HG03066 (cell line): ENCODE results near the gene E2F6.

ENCODE experiments used
- ATAC-seq: cut with Tn5 transposase; IDR thresholded peaks from one replicate; pipeline ENCODE4 v1.9.1; 2021; ENCODE audit warnings: low read depth; ENCODE audit not compliant: unreplicated experiment

E2F6 gene

GRCh38 chr2:11459816-11460215 lies 6.1 kb downstream of the E2F6 start:
- ATAC-seq, result no peak

DNA sequence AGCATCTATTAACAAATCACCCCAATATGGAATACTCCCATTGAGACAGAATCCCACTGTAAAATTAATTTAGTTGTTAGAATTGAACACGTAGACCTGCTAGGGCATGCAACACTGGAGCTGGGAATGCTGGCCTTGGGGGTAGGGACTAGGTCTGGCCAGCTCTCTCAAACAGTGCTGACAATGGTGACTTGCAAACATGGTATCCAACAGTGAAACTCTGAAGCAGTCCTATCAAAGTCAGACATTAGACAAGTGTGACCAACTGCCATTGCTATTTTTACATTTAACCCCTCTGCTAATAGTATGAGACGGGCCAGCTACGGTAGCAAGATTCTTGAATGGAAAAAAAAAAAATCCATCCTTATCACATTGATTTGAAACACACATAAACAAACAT lies 7.2 kb downstream of the E2F6 start:
- ATAC-seq, result no peak

- no peak for ATAC-seq
These were observed 8.0 kb downstream of the E2F6 start for GRCh38 chr2:11457935-11458334.

- ATAC-seq, result no peak
These were observed 9.7 kb downstream of the E2F6 start for GRCh38 chr2:11456251-11456650.

GRCh38 chr2:11454824-11455223 lies 11.1 kb downstream of the E2F6 start:
- ATAC-seq, result no peak

DNA sequence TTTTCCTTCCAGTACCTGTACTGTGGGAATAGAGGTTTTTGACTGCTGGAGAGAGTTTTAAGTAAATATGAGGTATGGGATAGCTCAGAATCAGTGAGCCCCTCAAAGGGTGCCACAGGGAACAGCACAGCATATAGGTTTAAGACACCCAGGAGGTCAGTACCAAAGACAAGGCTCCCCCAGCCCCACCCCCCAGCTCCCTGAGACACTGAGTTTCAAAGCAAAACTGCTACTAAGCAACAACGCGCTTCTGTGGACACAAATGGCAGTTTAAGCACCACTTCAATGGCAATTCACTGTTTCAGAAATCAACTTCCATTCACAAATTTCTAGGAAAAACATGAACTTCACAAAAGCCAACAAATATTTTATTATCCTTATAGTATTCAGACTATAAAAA lies 15.2 kb downstream of the E2F6 start:
- ATAC-seq, result no peak

GRCh38 chr2:11446733-11447248 lies 19.2 kb downstream of the E2F6 start:
- no peak for ATAC-seq

GRCh38 chr2:11444737-11445136 lies 21.2 kb downstream of the E2F6 start:
- no peak for ATAC-seq

- ATAC-seq, result no peak
These were observed 27.3 kb downstream of the E2F6 start for GRCh38 chr2:11438555-11439080.

DNA sequence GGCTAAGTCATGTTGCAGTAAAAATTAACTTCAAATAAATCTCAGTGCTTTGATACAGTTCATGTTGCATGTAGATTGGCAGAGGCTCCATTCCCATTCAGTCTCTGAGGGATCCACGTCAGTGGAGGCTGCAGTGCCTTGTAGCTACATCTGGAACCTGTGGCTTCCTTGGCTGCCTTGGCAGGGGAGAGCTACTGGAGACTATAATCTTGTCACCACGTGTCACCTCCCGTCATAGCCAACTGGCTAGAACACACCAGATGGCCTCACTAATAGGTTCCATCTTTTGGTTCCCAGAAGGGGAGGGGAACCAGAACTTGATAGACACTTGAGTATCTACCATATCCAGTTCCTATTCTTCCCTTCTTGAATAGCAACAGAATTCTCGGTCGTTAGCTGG lies 28.4 kb downstream of the E2F6 start:
- ATAC-seq, result no peak

- ATAC-seq, result no peak
These were observed 30.9 kb downstream of the E2F6 start for GRCh38 chr2:11435036-11435435.

DNA sequence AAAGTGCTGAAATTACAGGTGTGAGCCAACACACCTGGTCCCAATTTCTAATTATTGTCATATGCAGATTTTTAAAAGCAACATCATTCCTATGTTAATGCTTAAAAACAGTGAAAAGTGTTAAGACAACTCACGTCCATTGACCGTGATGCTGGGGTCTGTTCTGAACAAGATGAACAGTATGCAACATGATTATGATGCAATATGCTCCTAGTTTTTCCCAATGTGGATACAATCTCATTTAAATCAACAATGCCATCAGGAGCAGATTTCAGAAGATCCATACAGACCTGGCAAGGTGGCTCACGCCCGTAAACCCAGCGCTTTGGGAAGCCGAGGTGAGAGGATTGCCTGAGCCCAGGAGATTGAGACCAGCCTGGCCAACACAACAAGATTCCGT lies 31.5 kb downstream of the E2F6 start:
- ATAC-seq, result no peak

DNA sequence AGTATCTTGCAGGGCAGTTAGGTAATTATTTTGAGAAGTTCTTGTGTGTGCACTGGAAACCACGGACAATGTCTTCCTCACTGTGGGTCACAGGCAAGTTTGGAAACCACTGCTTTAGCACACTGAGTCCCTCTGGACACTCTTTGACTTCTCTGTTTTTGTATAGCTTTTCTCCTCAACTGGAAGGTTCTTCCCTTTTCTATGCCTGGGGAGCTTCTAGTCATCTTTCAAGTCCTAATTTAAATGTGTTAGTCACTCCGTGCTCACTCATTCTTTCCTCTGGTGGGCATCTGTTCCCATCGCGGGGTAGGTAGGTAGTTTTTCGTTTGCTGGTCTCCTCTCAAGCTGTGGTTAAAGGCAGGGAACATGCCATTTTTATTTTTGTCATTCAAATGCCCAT lies 32.1 kb downstream of the E2F6 start:
- no peak for ATAC-seq

DNA sequence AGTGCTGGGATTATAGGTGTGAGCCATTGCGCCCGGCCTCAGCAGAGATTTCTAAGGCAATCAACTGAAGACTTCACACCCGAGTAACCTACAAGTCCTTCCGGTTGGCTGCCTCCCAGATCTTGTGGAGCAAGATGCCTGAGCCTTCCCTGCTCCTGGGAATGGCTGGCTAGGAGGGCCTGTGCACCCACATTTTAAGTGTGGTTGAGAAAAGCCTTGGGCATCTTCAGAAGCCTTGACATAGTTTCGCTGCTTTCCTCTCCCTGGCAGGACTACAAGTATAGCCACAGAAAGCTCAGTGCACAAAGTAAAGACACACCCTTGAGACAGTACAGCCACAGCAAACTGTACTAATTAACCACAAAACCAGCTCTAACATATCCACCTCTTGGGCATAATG lies 35.2 kb downstream of the E2F6 start:
- no peak for ATAC-seq

GRCh38 chr2:11427224-11427623 lies 38.7 kb downstream of the E2F6 start:
- ATAC-seq, result no peak

- ATAC-seq, result no peak
These were observed 43.0 kb downstream of the E2F6 start for GRCh38 chr2:11422901-11423435.

DNA sequence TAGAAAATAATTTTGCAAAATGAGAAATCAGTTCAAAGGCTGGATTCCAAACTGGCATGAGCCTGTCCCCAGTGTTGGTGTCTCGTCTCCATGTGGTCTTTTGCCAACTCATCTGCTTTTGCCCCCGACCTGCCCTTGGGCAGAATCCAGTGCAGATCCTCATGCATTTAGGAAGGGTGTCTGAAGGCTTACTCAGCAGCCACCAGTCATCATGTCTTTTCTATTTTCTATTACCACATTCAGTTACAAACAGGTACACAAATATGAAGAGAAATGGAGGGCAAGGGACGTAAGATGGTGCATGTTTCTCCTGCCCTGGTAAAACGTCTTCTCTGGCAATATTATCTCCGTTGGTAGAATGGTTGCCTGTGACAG lies 43.5 kb downstream of the E2F6 start:
- ATAC-seq, result no peak

- no peak for ATAC-seq
These were observed 44.0 kb downstream of the E2F6 start for GRCh38 chr2:11421863-11422490.

GRCh38 chr2:11420671-11421070 lies 45.3 kb downstream of the E2F6 start:
- no peak for ATAC-seq

DNA sequence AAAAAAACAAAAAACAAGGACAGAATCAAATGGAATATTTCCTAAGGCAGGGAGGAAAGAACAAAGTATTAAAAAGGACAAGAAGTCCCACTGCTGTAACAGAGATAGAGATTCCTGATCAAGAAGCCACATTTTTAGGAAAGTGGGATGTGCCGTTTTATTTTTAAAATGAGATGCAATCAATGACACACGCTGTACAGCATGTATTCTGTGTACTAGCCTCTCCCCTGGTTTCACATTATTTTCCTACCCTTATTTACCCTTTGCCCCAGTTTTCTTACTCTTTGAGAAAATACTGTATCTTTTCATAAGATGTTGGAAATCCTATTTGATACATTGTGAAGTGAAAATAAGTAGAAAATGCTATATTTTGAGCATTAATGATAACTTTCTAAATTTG lies 45.8 kb downstream of the E2F6 start:
- ATAC-seq, result no peak

DNA sequence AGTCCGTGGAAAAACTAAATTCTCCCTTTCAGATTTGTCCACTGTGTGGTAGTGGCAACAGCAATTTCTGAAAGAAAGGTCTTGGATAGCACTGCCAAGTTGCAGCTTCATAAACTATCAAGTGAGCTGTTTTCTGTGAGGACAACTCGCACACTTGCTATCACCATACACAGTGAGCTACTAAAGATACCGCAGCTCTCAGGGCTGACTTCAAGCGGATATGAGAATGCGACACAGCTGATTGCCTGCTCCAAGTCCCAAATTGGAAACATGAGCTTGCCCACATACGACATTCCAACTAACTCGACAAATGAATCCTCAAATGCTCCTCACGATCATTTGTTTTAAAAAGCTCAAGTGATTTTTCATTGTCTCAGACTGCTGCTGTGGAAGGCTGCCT lies 46.2 kb downstream of the E2F6 start:
- ATAC-seq, result no peak

DNA sequence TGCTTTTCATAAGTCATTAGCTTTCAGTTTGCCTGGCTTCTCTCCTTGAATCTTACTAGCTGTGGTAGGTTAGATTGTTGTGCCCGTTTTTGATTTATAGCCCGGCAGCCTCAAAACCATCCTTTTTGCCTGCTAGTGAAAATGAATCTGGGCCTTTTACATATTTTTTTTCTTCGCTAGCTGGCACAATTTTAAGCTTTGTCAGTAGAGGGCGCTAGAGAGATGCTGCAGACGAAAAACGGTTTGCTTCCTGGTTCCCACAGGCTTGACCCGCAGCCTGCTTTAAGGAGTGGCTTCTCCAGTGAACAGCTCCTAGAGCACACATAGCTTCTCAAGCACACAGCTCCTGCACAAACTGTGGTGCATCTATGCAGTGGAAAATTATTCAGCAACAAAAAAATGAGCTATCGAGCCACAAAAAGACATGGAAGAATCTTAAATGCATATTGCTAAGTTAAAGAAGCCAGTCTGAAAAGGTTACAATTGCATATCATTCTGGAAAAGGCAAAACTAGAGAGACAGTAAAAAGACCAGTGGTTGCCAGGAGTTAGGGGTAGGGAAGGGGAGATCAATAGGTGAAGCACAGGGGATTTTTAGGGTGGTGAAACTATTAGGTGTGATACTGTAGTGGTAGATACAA lies 47.9 kb downstream of the E2F6 start:
- ATAC-seq, result no peak
